ENCODE data around the gene PIR. TPM values are rescaled to one million over a fixed set of nuclear protein-coding genes. Genes with fewer than 3 reads are reported as not detected.

PIR gene
- total and polyA plus RNA-seq, 9 donors: 8.2 to 23.7 (median 13.1) TPM

- intact Hi-C loops (cut with DNase I): loop anchor here (5.0 to 10.0 kb wide), 3 partner anchors 111 to 119 kb away; no protein-coding TSS in a partner anchor
Measured at GRCh38 chrX:15465896-15466651, 27.1 kb downstream of the PIR start.

GRCh38 chrX:15465347-15465746 lies 27.8 kb downstream of the PIR start:
- Histone ChIP-seq H3K4me3 (no peak overlapping the region), H3K4me1 (ENCODE audit: insufficient read depth) (no peaks in the 10 kb centered on the region), H3K9me3 (no peaks in the 10 kb centered on the region), H3K27me3 (no peaks in the 10 kb centered on the region), H3K36me3 (no peaks in the 10 kb centered on the region), H3K27ac (peak overlapping the region in 1 of 2 donors; percentile 10)
- intact Hi-C loops (cut with DNase I): loop anchor here (5.0 to 10.0 kb wide), 3 partner anchors 111 to 118 kb away; no protein-coding TSS in a partner anchor
- DNase-seq: peak in 3 of 5 donors; percentile 13 to 39 (median 23)
- WGBS, 3 donors: 23 to 29% (median 28%) methylated on average over 4 of the region's 4 CpGs
- no peak for TF ChIP-seq CTCF (IDR thresholded peaks at IDR 0.05)
- no peak for TF ChIP-seq EP300 (IDR thresholded peaks at IDR 0.05)
- no peak for TF ChIP-seq POLR2A (IDR thresholded peaks at IDR 0.05)

More at GRCh38 chrX:15465896-15466651, 27.1 kb downstream of the PIR start:
- Histone ChIP-seq H3K27me3 (no peaks in the 10 kb centered on the region), H3K9me3 (no peaks in the 10 kb centered on the region), H3K4me1 (ENCODE audit: insufficient read depth) (no peaks in the 10 kb centered on the region), H3K27ac (no peak overlapping the region), H3K36me3 (no peaks in the 10 kb centered on the region), H3K4me3 (no peak overlapping the region)
- DNase-seq: peak in 1 of 5 donors; percentile 32
- 60 to 66% (median 60%) methylated on average over 9 of the region's 9 CpGs for WGBS, 3 donors
- TF ChIP-seq CTCF (IDR thresholded peaks at IDR 0.05) (no peak), EP300 (IDR thresholded peaks at IDR 0.05) (no peak), POLR2A (IDR thresholded peaks at IDR 0.05) (no peak)

- Histone ChIP-seq H3K36me3 (no peaks in the 10 kb centered on the region), H3K27ac (peak overlapping the region in 1 of 2 donors; percentile 10), H3K27me3 (no peaks in the 10 kb centered on the region), H3K4me1 (ENCODE audit: insufficient read depth) (no peaks in the 10 kb centered on the region), H3K9me3 (no peaks in the 10 kb centered on the region), H3K4me3 (no peak overlapping the region)
- no peak for DNase-seq
- no peak for TF ChIP-seq EP300 (IDR thresholded peaks at IDR 0.05)
- TF ChIP-seq POLR2A (IDR thresholded peaks at IDR 0.05): no peak
- TF ChIP-seq CTCF (IDR thresholded peaks at IDR 0.05): no peak
- intact Hi-C loops (cut with DNase I): loop anchor here (5.0 to 10.0 kb wide), 3 partner anchors 110 to 117 kb away; no protein-coding TSS in a partner anchor
Measured at GRCh38 chrX:15464704-15465103, 28.4 kb downstream of the PIR start.

GRCh38 chrX:15451913-15452312 lies 41.2 kb downstream of the PIR start:
- no peaks in the 10 kb centered on the region for H3K4me1 ChIP-seq (ENCODE audit: insufficient read depth)
- intact Hi-C loops (cut with DNase I): no loop called here
- no peaks in the 10 kb centered on the region for H3K27me3 ChIP-seq
- H3K27ac ChIP-seq: no peak overlapping the region
- no peak overlapping the region for H3K4me3 ChIP-seq
- no peaks in the 10 kb centered on the region for H3K9me3 ChIP-seq
- H3K36me3 ChIP-seq: no peaks in the 10 kb centered on the region
- no peak for TF ChIP-seq EP300 (IDR thresholded peaks at IDR 0.05)
- no peak for TF ChIP-seq POLR2A (IDR thresholded peaks at IDR 0.05)
- no peak for TF ChIP-seq CTCF (IDR thresholded peaks at IDR 0.05)
- 49 to 69% (median 67%) methylated on average over 1 of the region's 1 CpG for WGBS, 3 donors
- DNase-seq: peak in 4 of 5 donors; percentile 23 to 54 (median 42)

Measured in ovary (tissue), 9 donors.